K562 (cell line): ENCODE data around the gene PKHD1. TPM values are rescaled to one million over a fixed set of nuclear protein-coding genes. Genes with fewer than 3 reads are reported as not detected.

Experiments
- ATAC-seq: fragments of 200-7000 bp; cut with Tn5 transposase; 3 replicates; pipeline ENCODE4 v1.9.1; 2020; ENCODE audit warnings: moderate library complexity
- BruUV-seq: library from RNA; stranded (reverse); fragments of 400-500 nt; replicated peaks from 2 replicates; lab custom pipeline; 2021; lab: Mats Ljungman, UMichigan
- CTCF ChIA-PET: fragments of 300-600 bp; formaldehyde crosslinking; extraction: SDS; loops from one replicate; lab custom pipeline; 2021; ENCODE audit warnings: low intra/inter-chr PET ratio; lab: Yijun Ruan, JAX
- POLR2A ChIA-PET: fragments of 300-600, 350-650 bp; sonication (Branson Sonifier 250); formaldehyde crosslinking; extraction: SDS; loops from one replicate; lab custom pipeline; 2021; ENCODE audit warnings: antibody characterized with exemption, inconsistent platforms; lab: Yijun Ruan, JAX
- DNase-seq, 4 experiments: peaks; one replicate each; pipeline versions ENCODE4 v3.0.0 to v3.0.0-alpha.2; 2011 to 2018; ENCODE audit warnings: low spot score in 3 of 4, mixed read lengths in 3 of 4; ENCODE audit errors: extremely low read depth in 1 of 4
- FAIRE-seq: peaks from 2 replicates; lab custom pipeline; 2011; peaks lifted over from hg19 to GRCh38; lab: Jason Lieb, UNC
- H2AFZ ChIP-seq: 2 replicates; pipeline ENCODE4 v1.6.0; 2011; ENCODE audit warnings: low read depth, low read length, control low read depth, inconsistent platforms
- H3K27ac ChIP-seq: fragments of 200-600 bp; 3 replicates; pipeline ENCODE4 v1.8.0; 2011; ENCODE audit warnings: low read depth, mild to moderate bottlenecking, control low read depth, inconsistent platforms, low read length, moderate library complexity, mixed read lengths; ENCODE audit errors: extremely low read depth
- H3K27me3 ChIP-seq, 2 experiments: fragments of 300-600 bp in 1 of 2; 2 replicates in 1 of 2; 3 replicates in 1 of 2; pipeline versions ENCODE4 v1.6.0 to v1.8.0; 2011; ENCODE audit warnings: inconsistent platforms in 2 of 2, low read length in 2 of 2, mild to moderate bottlenecking in 1 of 2, mixed read lengths in 1 of 2, moderate library complexity in 1 of 2; ENCODE audit not compliant: control insufficient read depth in 2 of 2, insufficient read depth in 2 of 2
- H3K36me3 ChIP-seq: fragments of 300-600 bp; 3 replicates; pipeline ENCODE4 v1.8.0; 2011; ENCODE audit warnings: mild to moderate bottlenecking, low read length, inconsistent platforms; ENCODE audit not compliant: control insufficient read depth, insufficient read depth
- H3K4me1 ChIP-seq, 2 experiments: fragments of 200-600 bp in 1 of 2; replicated peaks in 1 of 2; 2 replicates in 1 of 2; 3 replicates in 1 of 2; pipeline versions ENCODE4 v1.5.1 to v1.8.0; 2011; ENCODE audit warnings: inconsistent platforms in 2 of 2, low read length in 2 of 2, mild to moderate bottlenecking in 1 of 2, mixed read lengths in 1 of 2, moderate library complexity in 1 of 2; ENCODE audit not compliant: control insufficient read depth in 2 of 2, insufficient read depth in 2 of 2
- H3K4me2 ChIP-seq: 2 replicates; pipeline ENCODE4 v1.6.1; 2011; ENCODE audit warnings: low read length, control low read depth, inconsistent platforms, mixed read lengths; ENCODE audit not compliant: insufficient read depth
- H3K4me3 ChIP-seq: fragments of 200-600 bp; sonication (generic), shearing (Covaris generic); 2 replicates; pipeline ENCODE4 v1.5.1; 2016; ENCODE audit warnings: control low read depth, inconsistent platforms
- H3K79me2 ChIP-seq: fragments of 200-600 bp; 3 replicates; pipeline ENCODE4 v1.8.0; 2011; ENCODE audit warnings: low read length, inconsistent platforms; ENCODE audit not compliant: control insufficient read depth, insufficient read depth
- H3K9ac ChIP-seq, 2 experiments: 2 replicates each; pipeline versions ENCODE4 v1.6.0 to v1.6.1; 2011; ENCODE audit warnings: low read depth in 2 of 2, low read length in 2 of 2, control low read depth in 1 of 2, inconsistent platforms in 1 of 2, mild to moderate bottlenecking in 1 of 2, mixed read lengths in 1 of 2; ENCODE audit not compliant: insufficient read depth in 1 of 2
- H3K9me1 ChIP-seq: one replicate; pipeline ENCODE4 v1.6.0; 2011; ENCODE audit warnings: inconsistent platforms, mild to moderate bottlenecking, low read length, moderate library complexity; ENCODE audit not compliant: control insufficient read depth, insufficient read depth
- H3K9me3 ChIP-seq: replicated peaks from 2 replicates; pipeline ENCODE4 v1.5.1; 2011; ENCODE audit warnings: low read depth, low read length, inconsistent platforms; ENCODE audit not compliant: control insufficient read depth, insufficient read depth
- H4K20me1 ChIP-seq: replicated peaks from 2 replicates; pipeline ENCODE4 v1.6.1; 2011; ENCODE audit warnings: low read length, inconsistent platforms, mixed read lengths; ENCODE audit not compliant: control insufficient read depth, insufficient read depth
- CBFA2T3 ChIP-seq: fragments of 450-650 bp; IDR thresholded peaks from 2 replicates; pipeline ENCODE4 v1.6.1; 2017
- POLR2A ChIP-seq: fragments of 450-650 bp; conservative IDR thresholded peaks from 2 replicates; pipeline ENCODE4 v1.6.1; 2016
- WGBS: fragments of 100-300 bp; shearing (Covaris generic); methylation state at CpG from one replicate; pipeline ENCODE4 v1.1.6; 2016; ENCODE audit warnings: low coverage, mixed read lengths; ENCODE audit not compliant: insufficient coverage; ENCODE audit errors: missing lambda C conversion rate; 5-methylcytosine and 5-hydroxymethylcytosine counted together
- in situ Hi-C: fragments of 300-500 bp; cut with MboI; formaldehyde crosslinking; loops from 4 replicates; pipeline ENCODE4 v1.15.0; 2018; ENCODE audit warnings: inconsistent platforms, mixed read lengths
- intact Hi-C: fragments of 100-400 bp; cut with micrococcal nuclease; formaldehyde crosslinking; loops from 2 replicates; pipeline ENCODE4 v1.14.2; 2022
- polyA plus RNA-seq, 8 experiments: library from polyadenylated mRNA; depleted of rRNA in 4 of 8; stranded (reverse) in 5 of 8; unstranded in 3 of 8; fragments of >200 nt; fragmentation: Nextera tagmentation in 2 of 8; fragmentation: Illumina TruSeq in 1 of 8; extraction: Ambion mirVana in 2 of 8; extraction: Trizol in 1 of 8; gene quantifications; 2 replicates each; pipeline versions ENCODE4 v1.2.1 to v1.2.3, GENCODE V29; 2011 to 2014; ENCODE audit warnings: inconsistent platforms in 1 of 8, missing spikeins in 1 of 8
- total RNA-seq, 7 experiments: library from RNA; depleted of rRNA in 6 of 7; stranded (reverse); fragments of >200 nt in 6 of 7; fragmentation: Illumina TruSeq in 2 of 7; extraction: Trizol in 2 of 7; gene quantifications; 2 replicates each; pipeline versions ENCODE4 v1.2.1 to v1.2.3, GENCODE V29; 2011 to 2021; ENCODE audit warnings: low replicate concordance in 1 of 7
- TF ChIP-seq, protein P1 (sequence below), 3 experiments: fragments of 200-800 bp in 1 of 3; sonication (Bioruptor generic) in 1 of 3; sonication (generic) in 1 of 3; formaldehyde crosslinking in 1 of 3; IDR thresholded peaks; 2 replicates each; pipeline versions ENCODE4 v1.6.1 to v1.8.0; 2016 to 2022; ENCODE audit warnings: mild to moderate bottlenecking in 2 of 3, missing compliant biosample characterization in 2 of 3, missing genetic modification characterization in 2 of 3, missing genetic modification reagents in 1 of 3
- TF ChIP-seq, protein P2 (sequence below): sonication (generic); formaldehyde crosslinking; IDR thresholded peaks from 2 replicates; pipeline ENCODE4 v1.8.0; 2022; ENCODE audit warnings: mild to moderate bottlenecking, missing genetic modification reagents

The PKHD1 gene
- total and polyA plus RNA-seq, 9 of the 15 experiments (the other 6 are each of a cell fraction or from before 2014, with no cell fraction given) = 0.01 to 0.04 (median 0.01) TPM; not detected in 6

DNA sequence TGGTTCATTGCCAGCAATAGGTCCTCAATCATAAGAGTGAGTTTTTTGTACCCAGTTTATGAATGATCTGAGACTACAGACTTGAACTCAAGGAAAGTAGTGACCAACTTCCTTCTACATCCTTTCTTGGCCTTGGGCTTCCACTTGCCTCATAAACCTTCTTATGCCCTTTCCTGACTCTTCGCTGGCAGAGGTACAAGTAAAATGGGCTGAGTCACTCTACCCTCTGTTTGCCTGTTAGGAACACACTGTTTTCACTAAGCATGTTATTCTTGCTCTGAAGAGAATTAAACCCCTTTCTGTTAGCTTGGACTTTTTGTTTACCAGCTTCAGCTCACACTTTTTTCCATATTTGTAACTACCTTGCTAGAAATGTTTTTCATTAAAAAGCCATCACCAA is 74.4 kb downstream of the PKHD1 start:
- peaks cover 0 to 4% of the 10 kb centered on the region in 2 experiments; a peak in 1 of 5 replicates for H3K27me3 ChIP-seq
- intact Hi-C loops = no loop called here
- no peaks in the 10 kb centered on the region for H4K20me1 ChIP-seq
- POLR2A ChIA-PET = interaction anchor here (1.1 kb wide), 1 partner anchor 19 kb away, joined by 3 read pairs; no protein-coding TSS in a partner anchor
- no peak overlapping the region for H3K9ac ChIP-seq
- no peaks in the 10 kb centered on the region for H3K4me1 ChIP-seq
- CTCF ChIA-PET = no interaction called here
- H3K9me3 ChIP-seq = no peaks in the 10 kb centered on the region
- no peak for TF ChIP-seq CBFA2T3
- TF ChIP-seq, protein P1, sequence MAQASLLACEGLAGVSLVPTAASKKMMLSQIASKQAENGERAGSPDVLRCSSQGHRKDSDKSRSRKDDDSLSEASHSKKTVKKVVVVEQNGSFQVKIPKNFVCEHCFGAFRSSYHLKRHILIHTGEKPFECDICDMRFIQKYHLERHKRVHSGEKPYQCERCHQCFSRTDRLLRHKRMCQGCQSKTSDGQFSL (CRISPR knock-in tag; IDR thresholded peaks at IDR 0.05) = no peak
- TF ChIP-seq, protein P1 (tag; IDR thresholded peaks at IDR 0.05) = no peak
- TF ChIP-seq POLR2A = no peak
- TF ChIP-seq, protein P2, sequence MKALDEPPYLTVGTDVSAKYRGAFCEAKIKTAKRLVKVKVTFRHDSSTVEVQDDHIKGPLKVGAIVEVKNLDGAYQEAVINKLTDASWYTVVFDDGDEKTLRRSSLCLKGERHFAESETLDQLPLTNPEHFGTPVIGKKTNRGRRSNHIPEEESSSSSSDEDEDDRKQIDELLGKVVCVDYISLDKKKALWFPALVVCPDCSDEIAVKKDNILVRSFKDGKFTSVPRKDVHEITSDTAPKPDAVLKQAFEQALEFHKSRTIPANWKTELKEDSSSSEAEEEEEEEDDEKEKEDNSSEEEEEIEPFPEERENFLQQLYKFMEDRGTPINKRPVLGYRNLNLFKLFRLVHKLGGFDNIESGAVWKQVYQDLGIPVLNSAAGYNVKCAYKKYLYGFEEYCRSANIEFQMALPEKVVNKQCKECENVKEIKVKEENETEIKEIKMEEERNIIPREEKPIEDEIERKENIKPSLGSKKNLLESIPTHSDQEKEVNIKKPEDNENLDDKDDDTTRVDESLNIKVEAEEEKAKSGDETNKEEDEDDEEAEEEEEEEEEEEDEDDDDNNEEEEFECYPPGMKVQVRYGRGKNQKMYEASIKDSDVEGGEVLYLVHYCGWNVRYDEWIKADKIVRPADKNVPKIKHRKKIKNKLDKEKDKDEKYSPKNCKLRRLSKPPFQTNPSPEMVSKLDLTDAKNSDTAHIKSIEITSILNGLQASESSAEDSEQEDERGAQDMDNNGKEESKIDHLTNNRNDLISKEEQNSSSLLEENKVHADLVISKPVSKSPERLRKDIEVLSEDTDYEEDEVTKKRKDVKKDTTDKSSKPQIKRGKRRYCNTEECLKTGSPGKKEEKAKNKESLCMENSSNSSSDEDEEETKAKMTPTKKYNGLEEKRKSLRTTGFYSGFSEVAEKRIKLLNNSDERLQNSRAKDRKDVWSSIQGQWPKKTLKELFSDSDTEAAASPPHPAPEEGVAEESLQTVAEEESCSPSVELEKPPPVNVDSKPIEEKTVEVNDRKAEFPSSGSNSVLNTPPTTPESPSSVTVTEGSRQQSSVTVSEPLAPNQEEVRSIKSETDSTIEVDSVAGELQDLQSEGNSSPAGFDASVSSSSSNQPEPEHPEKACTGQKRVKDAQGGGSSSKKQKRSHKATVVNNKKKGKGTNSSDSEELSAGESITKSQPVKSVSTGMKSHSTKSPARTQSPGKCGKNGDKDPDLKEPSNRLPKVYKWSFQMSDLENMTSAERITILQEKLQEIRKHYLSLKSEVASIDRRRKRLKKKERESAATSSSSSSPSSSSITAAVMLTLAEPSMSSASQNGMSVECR (CRISPR knock-in tag) = no peak
- H3K9me1 ChIP-seq = no peaks in the 10 kb centered on the region
- H3K4me3 ChIP-seq = no peak overlapping the region
- H3K36me3 ChIP-seq = no peaks in the 10 kb centered on the region
- FAIRE-seq = no peak
- 0% methylated on average over 1 of the region's 1 CpG for WGBS
- H3K27ac ChIP-seq = no peak overlapping the region
- no peak for DNase-seq
- BruUV-seq = no TSS peak
- no peaks in the 10 kb centered on the region for H3K79me2 ChIP-seq
- H2AFZ ChIP-seq = no peak overlapping the region
- no peak overlapping the region for H3K4me2 ChIP-seq
- ATAC-seq = no peak
- in situ Hi-C loops = loop anchor here (25.0 kb wide), 2 partner anchors 1201 to 1876 kb away; partner anchors contain the start of gene TFAP2B
